Stimulated activated CD4-positive, alpha-beta T cell treated with anti-CD3 and anti-CD28 coated beads, Interleukin-4, amount 100 ng/mL, for 48 hours (primary cell): ENCODE results near the gene GRM1.

Experiments
- DNase-seq, 2 donors: peaks; one replicate each; pipeline ENCODE4 v3.0.0-alpha.2; 2020; ENCODE audit warnings: low read depth in 2 of 2

Gene GRM1

DNA sequence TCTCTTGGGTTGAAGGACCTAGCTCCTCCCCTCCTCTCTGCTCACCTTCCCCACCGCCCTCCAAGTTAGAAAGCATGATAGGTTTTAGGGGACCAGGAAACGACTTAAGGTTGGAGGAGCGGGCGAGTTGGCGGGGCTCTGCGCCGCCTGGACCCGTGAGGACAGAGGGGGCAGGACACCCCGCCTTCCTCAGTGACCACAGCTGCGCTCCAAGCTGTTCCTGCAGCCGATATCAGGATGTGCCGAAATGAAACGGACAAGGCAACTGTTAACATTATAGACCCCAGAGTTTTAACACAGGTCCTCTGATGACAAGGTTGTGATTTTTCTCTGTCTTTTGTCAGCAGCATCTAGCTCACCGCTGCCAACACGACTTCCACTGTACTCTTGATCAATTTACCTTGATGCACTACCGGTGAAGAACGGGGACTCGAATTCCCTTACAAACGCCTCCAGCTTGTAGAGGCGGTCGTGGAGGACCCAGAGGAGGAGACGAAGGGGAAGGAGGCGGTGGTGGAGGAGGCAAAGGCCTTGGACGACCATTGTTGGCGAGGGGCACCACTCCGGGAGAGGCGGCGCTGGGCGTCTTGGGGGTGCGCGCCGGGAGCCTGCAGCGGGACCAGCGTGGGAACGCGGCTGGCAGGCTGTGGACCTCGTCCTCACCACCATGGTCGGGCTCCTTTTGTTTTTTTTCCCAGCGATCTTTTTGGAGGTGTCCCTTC, at the start of gene GRM1:
GRM1 (plus strand) TSS at position 212 of the 722 bp plus-strand sequence; CDS start at position 668, 456 bp downstream.
- no peak for DNase-seq

DNA sequence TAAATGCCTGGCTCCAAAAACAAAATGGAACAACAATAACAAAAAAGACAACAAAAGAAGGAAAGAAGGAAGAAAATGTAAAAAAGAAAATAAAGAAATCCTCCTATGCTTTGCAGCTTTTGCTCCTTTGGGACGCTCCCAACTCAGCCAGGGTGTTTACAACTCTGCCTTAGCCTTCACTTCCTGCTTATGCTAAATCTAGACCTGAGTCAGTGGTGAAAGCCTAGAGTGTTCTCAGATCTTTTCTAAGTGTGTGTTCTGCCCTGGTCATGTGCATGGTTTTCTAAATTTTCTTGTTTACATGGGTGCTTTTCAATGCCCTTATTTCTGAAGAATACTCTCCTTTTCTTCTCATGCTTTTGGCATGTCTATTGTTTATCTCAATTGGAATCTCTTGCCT, 19.5 kb upstream of the GRM1 start:
- no peak for DNase-seq

DNA sequence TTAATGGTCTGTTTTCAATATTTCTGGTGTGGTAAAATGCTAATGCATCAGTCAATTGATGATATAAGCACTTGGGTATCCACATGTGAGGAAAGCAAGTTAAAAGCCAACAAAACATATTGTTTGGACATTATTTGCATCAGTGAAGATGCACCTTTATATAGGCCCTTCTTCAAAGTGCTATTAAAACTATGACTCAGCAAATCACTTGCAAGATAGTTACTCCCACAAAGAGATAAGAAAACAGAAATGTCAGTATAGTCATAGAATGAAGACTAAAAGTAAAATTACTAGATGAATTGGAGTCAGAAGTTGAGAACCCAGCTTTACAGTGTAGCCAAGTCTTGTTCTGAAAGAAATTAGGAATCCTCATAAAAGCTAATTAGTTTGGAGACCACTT, 14.6 kb upstream of the GRM1 start:
- no peak for DNase-seq

DNA sequence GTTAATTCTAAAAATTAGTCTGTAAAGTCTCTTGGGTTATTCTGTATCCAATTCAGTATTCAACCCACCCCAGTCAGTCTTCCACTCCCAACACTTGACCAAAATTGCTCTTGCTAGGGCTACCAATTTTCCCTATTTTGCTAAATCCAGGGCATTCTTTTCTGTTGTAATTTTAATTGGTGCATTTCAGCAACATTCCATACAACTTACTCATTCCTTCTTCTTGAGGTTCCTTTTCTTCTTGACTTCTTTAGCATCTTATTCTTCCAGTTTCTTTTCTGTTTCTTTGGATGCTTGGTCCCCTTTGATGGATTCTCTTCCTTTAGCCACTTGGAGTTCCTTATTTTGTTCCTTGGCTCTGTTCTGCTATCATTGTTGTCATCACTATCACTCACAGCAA, 11.2 kb upstream of the GRM1 start:
- no peak for DNase-seq

DNA sequence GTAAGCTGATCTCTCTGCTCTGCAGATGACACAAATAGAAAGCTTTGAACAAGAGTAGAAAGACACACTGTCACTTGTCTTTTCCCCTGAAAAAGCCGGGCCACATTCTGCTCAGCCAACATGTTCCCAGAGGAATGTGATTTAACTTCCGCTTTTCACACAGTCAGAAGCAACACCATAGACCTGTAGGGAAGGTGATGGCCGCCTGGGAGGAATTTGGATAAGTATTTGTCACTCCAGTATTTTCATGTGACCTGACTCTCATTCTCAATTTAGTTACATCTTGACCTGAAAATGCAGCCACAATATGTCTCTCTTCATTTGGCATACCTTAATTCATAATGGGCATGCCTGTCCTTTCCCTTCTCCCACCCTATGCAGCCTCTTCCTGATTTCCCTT, 2.0 kb upstream of the GRM1 start:
- DNase-seq, result no peak

DNA sequence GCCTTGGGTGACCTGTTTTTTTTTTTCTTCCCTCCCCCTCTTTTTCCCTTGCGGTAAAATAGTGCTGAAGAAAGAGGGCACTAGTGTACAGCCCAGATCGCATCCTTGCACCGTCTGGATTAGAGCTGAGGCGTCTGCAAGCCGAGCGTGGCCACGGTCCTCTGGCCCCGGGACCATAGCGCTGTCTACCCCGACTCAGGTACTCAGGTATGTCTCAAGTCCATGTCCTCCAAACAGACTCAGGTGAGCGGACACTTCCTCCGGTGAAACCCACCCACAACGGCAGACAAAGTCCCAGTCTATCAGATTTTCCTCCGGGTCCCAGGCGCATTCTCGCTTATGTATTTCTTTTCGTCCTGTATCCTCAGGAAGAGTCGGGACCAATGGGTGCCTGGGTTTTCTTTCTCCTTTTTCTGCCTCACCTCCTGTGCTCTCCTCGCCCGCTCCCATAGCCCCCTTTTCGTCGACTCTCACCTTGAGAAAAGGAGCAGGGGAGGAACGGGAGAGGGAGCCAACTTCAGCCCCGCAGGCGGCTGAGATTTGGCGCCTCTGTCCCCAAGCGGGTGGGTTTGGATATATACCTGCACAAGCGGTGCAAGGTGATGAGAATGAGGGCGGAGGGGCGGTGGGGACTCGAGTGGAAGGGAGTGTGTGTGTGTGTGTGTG, 1.1 kb upstream of the GRM1 start:
- DNase-seq, result no peak

DNA sequence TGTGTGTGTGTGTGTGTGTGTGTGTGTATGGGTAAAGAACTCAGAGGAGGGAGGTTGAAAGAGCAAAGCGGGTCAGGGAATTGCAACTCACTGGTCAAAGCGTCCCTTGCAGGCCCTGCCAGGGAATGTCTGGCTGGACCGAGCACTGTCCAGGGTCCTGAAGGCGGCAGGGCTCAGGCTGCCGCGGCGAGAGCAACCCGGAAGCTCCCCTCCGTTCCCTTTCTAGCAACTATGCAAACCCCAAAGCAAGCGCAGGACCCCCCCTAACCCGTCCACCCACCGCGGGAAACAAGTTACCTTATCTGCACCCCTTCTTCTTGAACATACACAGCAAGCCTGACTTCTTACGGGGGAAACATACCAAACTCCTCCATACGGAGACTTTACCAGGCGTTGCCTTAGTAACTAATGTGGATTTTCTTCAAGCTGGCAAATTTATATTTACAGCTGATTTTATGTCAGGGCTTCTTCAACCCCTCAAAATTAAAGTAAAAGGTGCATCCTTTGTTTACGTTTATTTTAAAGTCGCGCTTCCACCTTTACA, 538 bp upstream of the GRM1 start:
- peak; percentile 16 to 35 for DNase-seq

DNA sequence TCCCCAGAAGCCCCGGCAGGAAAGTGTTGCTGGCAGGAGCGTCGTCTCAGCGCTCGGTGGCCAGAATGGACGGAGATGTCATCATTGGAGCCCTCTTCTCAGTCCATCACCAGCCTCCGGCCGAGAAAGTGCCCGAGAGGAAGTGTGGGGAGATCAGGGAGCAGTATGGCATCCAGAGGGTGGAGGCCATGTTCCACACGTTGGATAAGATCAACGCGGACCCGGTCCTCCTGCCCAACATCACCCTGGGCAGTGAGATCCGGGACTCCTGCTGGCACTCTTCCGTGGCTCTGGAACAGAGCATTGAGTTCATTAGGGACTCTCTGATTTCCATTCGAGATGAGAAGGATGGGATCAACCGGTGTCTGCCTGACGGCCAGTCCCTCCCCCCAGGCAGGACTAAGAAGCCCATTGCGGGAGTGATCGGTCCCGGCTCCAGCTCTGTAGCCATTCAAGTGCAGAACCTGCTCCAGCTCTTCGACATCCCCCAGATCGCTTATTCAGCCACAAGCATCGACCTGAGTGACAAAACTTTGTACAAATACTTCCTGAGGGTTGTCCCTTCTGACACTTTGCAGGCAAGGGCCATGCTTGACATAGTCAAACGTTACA, 817 bp downstream of the GRM1 start:
- no peak for DNase-seq

DNA sequence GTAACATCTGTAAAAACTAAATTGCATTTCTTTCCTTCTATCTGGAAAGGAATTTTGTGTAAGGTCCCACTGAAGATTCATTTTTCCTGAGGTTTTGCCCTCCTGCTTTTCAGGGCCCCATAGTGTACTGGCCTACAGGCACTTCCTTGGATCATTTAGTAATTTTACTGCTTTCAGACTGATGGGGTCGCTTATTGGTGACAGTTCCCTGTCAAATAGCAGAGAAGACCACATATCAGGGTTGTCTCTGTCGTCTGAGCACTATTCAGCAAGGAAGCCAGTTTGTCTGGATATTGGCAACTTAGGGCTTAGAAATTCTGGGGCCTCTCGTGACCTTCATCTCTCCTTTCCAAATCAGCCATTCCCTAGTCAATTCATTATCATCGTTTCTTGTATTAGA, 3.5 kb downstream of the GRM1 start:
- DNase-seq, result no peak

DNA sequence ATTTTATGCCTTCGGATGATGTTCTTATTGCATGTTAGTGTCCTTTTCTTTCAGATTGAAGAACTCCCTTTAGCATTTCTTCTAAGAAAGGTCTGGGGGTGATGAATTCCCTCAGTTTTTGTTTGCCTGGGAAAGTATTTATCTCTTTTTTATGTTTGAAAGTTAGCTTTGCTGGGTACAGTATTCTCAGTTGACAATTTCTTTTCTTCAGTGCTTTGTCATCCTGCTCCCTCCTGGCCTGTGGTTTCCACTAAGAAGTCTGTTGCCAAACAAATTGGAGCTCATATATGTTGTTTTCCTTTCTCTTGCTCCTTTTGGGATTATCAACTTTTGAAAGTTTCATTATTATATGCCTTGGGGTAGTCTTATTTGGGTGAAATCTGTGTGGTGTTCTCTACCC, 11.5 kb downstream of the GRM1 start:
- DNase-seq, result no peak

DNA sequence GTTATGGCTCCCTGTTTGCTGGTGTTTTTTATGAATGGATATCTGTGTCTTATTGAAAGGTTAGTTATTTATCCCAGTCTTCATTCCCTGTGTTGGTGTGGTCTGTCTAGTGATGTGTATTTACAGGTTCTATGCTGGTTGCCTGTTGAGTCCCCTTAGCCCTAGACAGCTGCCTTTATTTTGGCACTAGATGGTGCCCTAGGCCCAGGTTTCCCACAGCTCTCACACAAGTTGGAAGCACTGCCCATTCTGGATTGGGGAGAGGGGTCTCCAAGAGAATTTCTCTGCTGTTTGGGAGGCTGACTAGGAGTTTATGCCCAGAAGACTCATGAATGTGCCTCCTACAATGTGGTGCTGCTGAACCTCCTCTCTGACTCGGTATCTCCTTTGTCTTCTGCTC, 12.4 kb downstream of the GRM1 start:
- no peak for DNase-seq

DNA sequence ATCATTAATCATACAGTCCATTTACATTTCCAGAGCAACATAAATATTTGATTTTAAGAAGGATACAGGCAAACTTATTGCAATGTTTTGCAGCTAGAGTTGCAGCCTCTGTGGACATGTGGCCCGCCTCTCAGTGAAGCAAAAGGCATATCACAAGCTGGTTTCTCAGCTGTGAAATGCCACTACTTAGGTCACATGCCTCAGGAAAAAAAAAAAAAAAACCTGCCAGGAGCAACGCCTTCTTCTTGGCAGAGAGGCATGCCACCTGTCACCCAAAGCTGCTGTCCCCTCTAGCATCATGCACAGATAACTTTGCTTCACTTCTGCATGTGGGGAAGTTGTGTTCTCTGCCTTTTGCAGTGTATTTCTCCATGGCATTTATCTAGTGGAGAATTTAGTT, 18.5 kb downstream of the GRM1 start:
- DNase-seq, result no peak

DNA sequence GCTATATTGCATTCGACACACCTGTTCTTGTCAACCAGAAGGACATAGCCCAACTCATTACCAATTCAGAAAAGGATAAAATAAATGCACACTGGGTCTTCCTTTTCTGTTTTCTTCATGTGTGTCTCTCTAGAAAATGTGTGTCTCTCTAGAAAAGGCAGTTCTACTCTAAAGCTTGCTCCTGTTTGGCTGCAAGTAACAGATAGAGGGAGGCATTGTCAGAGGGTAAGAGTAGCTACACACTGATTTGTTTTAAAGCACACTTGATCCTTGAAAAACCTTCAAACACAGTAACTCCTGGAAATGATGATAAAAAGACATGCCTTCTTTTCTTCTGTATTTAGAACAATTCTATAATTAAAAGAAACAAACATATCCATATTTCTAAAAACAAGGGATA, 21.3 kb downstream of the GRM1 start:
- DNase-seq, result no peak

DNA sequence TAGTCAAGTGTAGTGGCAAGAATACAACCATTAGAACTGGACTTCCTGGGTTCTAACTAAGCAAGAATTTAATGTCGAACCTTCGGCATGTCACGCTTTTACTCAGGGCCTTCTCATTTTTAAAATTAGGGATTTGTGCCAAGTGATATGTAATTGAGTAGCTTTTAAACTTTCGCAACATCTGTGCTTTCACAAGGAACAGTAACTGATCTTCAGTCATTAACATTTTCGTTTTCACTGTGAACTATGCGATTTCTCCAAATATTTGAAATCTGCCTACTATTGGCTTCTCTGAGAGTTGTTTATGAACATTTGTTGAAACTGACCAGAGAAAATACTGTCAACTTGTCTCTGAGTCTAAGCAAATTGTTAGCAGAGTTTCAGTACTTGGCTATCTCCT, 27.6 kb downstream of the GRM1 start:
- DNase-seq, result no peak

DNA sequence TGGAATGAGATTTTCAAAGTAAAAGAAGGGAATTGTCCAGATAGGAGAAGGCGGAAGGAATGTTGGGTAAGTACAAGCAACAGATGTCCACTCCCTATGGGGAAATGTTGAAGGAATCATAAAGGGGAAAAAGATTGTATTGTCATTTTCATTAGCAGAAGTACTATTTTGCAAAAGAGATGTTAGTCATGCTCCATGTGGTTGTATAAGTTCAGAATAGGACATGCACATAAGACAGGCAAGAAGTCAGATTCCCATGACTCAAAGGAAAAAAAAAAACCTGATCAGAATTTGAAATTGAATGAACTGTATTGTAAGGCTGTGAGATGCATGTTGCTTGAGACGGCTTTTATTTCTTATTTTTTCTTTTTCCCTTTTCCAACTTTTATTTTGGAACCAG, 36.8 kb downstream of the GRM1 start:
- no peak for DNase-seq

DNA sequence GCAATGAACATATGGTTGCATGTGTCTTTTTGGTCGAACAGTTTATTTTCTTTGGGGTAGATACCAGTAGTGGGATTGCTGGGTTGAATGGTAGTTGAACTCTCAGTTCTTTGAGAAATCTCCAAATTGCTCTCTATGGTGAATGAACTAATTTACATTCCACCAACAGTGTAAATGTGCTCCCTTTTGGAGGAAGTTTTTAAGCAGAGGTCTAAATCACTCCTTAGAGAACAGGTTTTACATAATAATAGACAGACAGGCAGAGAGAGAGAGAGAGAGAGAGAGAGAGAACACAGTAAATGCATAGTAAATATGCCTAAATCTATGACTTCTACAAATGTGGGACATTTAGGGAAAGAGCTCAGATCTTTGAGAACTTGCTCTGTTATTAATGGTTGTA, 37.6 kb downstream of the GRM1 start:
- DNase-seq, result no peak

DNA sequence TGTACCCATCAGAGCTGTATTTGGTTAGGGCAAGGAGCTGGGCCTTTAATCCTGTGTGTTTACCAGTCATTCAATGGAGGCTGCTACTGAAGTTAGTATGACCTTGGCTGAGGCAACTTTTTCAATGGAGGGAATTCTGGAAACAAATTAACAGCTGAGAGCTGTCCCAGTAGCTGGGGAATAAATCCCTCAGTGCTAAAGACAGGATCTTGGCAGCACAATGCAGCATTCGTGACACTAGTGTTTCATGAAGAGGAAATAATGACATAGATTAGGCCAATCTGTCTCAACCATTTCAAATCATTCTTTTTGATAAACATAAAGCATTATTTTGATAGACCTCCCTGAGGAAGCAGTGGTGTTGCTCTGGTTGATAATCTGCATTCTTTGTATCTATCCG, 42.9 kb downstream of the GRM1 start:
- DNase-seq, result no peak

DNA sequence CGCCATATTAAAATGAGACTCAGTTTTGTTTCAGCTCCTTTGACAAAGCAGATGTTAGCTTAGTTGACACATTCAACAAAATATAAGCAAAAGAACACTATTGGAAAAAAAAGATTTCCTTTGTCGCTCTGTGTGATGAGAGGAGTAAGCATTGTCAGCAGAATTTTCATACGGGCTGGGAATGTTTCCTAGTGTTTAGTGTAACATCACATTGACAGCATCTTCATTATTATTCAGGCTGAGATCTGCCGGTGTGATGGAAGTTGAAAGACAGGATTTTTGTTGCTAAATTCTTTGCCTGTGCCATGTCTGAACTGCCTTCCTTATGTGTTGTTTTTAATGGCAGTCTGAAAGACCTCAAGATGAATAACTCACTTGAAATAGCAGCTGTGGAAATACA, 49.1 kb downstream of the GRM1 start:
- DNase-seq, result no peak

DNA sequence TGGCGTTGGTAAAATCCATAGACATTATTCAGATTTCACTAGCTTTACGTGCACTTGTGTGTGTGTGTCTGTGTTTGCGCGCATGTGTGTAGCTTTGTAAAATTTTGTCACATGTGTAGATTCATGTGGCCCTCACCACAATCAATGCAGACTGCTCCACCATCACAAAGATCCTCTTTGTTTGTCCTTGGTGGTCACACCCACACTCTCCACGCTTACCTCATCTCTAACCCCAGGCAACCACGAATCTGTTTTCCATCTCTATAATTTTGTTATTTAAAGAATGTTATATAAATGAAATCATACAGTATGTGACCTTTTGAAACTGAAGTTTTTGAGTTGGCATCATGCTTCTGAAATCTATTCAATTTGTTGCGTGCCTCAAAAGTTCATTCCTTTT, 58.5 kb downstream of the GRM1 start:
- no peak for DNase-seq

DNA sequence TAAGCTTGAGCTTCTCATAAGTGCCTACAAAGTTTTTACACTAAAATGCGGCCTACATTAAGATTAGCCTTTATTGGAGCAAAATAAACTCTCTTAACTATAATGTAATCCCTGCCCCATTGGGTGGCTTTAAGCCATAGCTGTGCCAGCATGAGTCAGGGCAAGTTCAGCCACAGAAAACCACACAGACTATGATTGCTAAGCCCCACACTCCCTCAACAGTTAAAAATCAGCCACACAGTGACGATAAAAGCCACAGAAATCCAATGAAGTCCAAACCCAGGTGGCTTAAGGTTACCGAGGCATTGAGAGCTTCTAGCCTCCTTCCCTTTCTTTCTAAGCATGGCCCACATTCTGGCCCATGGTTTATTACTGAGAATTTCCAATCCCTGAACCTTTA, 61.6 kb downstream of the GRM1 start:
- DNase-seq, result no peak

DNA sequence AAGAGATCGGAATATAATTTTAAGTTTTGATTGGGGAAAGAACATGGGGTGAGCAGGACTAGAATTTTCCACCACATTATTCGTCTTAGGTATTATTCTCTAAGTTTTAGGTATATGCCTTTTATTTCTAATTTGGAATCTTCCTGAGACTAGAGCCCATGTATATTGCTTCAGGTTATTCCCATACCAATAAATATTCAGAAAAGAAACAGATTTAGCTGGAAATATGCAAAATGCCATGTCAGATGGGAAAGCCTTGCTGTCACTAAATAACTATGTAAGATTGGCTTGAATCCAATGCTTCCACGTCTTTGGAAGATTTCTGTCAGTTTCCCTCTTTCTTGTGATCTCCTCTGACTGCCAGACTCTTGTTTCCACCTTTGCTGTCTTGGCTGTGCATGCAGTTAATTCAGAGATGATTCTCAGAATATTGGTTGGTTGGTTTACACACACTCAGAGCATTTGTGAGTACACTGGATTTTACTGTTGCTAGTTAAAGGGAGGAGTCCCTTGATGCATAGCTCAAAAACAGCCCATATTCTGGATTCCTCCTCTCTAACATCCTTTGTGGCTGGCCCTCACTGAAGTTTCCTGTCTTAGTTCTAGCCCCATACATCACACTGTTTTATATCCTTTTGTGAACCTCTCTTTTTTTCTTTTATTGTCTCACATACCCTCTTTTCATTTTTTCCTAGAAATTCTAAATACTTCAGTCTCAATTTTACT, 64.3 kb downstream of the GRM1 start:
- DNase-seq, result no peak

DNA sequence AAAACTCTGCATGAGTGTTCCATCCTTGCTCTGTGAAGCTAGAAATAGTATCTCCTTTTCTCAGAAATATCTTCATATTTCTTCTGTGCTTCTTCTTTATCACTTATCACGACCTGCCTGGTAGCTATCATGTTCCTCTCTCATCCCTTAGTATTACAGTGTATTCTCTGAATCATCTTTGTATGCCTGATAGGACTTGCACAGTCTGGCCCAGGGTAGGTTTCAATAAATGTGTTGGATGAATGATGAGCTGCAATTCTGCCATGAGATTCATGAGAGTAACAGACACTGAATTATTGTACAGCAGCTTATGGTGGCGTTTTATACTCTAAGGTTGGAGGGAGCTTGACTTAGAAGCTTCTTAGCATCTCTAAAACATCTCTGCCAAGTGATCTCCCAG, 66.6 kb downstream of the GRM1 start:
- no peak for DNase-seq
